Measurements from ENCODE around the gene PTPN1.

PTPN1 gene

DNA sequence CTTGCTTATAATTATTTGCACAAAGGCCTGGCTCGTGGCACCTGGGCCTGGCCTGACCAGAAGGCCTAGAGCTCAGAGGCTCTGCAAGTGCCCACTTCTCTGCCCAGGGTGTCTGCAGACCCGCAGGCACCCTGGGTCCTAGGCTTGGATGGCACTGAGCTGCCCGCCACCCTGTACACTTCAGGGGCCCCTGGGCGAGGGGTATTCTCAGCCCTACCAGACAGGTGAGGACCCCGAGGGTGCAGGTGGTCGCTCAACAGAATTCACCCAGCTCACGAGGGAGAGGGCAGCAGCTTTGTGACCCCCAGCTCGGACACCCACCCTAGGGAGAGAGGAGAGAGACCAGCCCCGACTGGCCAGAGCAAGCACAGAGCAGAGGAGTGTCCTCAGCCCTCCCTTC, 97.3 kb downstream of the PTPN1 start:
- DNase-seq (ENCODE audit: low read depth), result no peak
- no peak for TF ChIP-seq CTCF (conservative IDR thresholded peaks at IDR 0.05; ENCODE audit: low read length)
- H3K4me3 ChIP-seq (ENCODE audit: low read length), result no peak overlapping the region

DNA sequence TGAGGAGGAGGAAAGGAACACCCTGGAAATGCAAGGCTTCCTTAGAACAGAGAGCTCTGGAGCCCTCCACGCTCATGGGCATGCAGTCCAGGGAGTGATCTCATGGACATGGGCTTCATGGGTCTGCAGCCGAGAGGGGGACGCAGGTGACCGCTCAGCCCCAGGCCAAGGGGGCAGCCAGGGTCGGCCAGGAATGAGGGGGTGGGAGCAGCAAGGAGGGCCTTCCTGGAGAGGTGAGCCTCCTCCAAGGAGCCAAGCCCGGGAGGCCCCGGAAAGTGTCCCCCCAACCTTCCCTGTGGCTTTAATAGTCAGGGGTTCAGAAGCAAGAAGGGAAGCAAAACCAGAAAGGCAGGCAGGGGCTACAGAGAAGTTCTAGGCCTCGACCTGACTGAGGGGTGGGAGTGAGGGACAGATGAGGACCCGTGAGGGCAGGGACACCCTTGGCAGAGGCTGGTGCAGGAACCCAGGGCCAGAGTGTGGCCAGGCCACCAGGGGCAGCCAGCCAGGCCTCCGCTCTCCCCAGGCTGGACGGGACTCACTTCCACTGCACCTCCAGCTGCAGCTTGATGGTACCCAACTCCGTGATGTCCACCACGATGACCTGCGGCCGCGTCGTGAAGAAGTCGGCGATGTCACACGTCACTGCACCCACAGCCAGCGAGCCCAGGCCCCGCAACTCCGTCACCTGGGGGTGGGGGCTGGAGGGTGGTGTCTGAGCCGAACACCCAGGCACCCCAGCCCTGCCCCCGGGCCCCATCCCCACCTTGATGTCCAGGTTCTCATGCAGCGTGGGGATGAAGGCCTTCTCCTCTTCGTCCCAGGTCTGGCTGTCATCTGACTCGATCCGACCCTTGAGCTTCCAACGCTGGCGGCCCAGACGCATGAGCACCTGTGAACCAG, 97.9 kb downstream of the PTPN1 start:
- no peak for TF ChIP-seq CTCF (conservative IDR thresholded peaks at IDR 0.05; ENCODE audit: low read length)
- DNase-seq (ENCODE audit: low read depth), result no peak
- no peak overlapping the region for H3K4me3 ChIP-seq (ENCODE audit: low read length)

GRCh38 chr20:50608750-50609104, 98.5 kb downstream of the PTPN1 start:
- DNase-seq (ENCODE audit: low read depth), result no peak
- no peak for TF ChIP-seq CTCF (conservative IDR thresholded peaks at IDR 0.05; ENCODE audit: low read length)
- no peak overlapping the region for H3K4me3 ChIP-seq (ENCODE audit: low read length)

DNA sequence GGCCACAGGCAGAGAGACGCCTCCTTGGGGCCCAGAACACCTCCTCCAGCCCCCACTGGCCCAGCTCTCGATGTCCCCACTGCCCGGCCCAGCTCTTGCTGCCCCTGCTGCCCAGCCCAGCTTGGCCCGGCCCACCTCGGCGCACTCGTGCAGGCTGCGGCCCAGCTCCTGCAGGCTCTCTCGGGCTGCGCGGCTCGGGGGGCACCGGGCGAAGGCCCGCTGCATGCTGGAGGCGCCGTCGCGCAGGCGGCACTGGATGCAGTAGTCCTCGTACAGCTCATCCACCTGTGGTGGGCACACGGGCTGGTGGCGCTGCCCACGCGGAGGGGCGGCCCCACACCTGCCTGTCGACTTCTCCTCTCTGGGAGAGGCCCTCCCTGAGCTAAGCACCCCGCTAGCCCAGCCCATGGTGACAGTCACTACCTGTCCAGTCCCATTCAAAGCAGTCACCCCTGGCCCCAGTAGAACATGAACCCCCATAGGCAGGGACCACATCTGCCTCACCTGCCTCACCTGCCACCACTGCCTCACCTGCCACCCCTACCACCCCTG, 99.3 kb downstream of the PTPN1 start:
- H3K4me3 ChIP-seq (ENCODE audit: low read length), result no peak overlapping the region
- DNase-seq (ENCODE audit: low read depth), result no peak
- no peak for TF ChIP-seq CTCF (conservative IDR thresholded peaks at IDR 0.05; ENCODE audit: low read length)

GRCh38 chr20:50610212-50610718, 100.1 kb downstream of the PTPN1 start:
- no peak for DNase-seq (ENCODE audit: low read depth)
- H3K4me3 ChIP-seq (ENCODE audit: low read length), result no peak overlapping the region
- peak; percentile 24 for TF ChIP-seq CTCF (conservative IDR thresholded peaks at IDR 0.05; ENCODE audit: low read length)

DNA sequence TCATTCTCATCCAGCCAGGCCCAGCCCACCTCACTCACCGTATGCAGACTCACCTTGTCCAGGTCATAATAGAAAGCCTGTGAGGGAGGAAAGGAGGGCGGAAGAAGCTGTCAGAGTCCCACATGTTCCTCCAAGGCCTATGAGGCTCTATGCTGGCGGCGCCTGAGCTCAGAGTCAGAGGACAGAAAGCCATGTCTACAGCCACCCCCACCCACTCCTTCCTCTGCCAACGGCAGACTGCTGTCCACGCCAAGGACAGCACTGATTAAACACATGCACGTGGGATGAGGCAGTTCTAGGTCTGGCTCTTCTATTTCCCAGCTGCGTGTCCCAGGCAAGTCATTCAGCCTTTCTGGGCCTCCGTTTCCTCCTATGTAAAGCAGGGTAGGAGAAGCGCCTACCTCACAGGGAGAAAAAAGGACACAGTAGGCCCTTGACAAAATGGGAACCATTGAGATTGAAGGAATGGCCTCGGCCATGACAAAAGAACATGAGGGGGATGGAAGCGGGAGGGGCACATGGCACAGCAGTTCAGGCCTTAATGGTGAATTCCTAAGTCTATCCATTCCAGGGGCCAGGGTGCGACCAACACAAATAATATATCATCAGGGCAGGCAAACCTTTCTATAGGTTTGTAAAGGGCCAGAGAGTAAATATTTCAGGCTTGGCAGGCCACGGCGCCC, 101.1 kb downstream of the PTPN1 start:
- no peak for TF ChIP-seq CTCF (conservative IDR thresholded peaks at IDR 0.05; ENCODE audit: low read length)
- DNase-seq (ENCODE audit: low read depth), result peak; percentile 37

More for the DNA sequence above, 101.1 kb downstream of the PTPN1 start:
- H3K4me3 ChIP-seq (ENCODE audit: low read length), result no peak overlapping the region
